GM18507 (cell line): ENCODE results near the gene C1orf105.
"Not testable (repeated sequence)": the region's sequence is repeated elsewhere in the genome, so short reads cannot be mapped to it uniquely, and the experiment has no call there.

Source experiments
- DNase-seq: peaks from one replicate; pipeline ENCODE4 v3.0.0; 2011; ENCODE audit warnings: low read depth; ENCODE audit not compliant: insufficient read length; ENCODE audit errors: extremely low spot score
- FAIRE-seq: peaks from 2 replicates; lab custom pipeline; 2011; peaks lifted over from hg19 to GRCh38; lab: Jason Lieb, UNC

C1orf105 gene

GRCh38 chr1:172477216-172477615 is 56.7 kb downstream of the C1orf105 start:
- FAIRE-seq (no peak), DNase-seq (no peak)

- FAIRE-seq (no peak), DNase-seq (no peak)
Measured at GRCh38 chr1:172477741-172478140, 57.3 kb downstream of the C1orf105 start.

- DNase-seq (no peak), FAIRE-seq (no peak)
Measured at GRCh38 chr1:172478485-172478884, 58.0 kb downstream of the C1orf105 start.

- FAIRE-seq = no peak
- no peak for DNase-seq
Measured at GRCh38 chr1:172480431-172480830, 59.9 kb downstream of the C1orf105 start.

GRCh38 chr1:172482044-172482443 is 61.6 kb downstream of the C1orf105 start:
- DNase-seq = peak; percentile 3
- FAIRE-seq = peak; percentile 73

GRCh38 chr1:172483448-172483847 is 63.0 kb downstream of the C1orf105 start:
- DNase-seq (no peak), FAIRE-seq (no peak)

GRCh38 chr1:172484252-172484651 is 63.8 kb downstream of the C1orf105 start:
- DNase-seq (no peak), FAIRE-seq (no peak)

- FAIRE-seq (no peak), DNase-seq (no peak)
Measured at GRCh38 chr1:172485626-172486025, 65.1 kb downstream of the C1orf105 start.

- FAIRE-seq (no peak), DNase-seq (no peak)
Measured at GRCh38 chr1:172486805-172487454, 66.4 kb downstream of the C1orf105 start.

- DNase-seq = no peak
Measured at GRCh38 chr1:172487550-172487949, 67.1 kb downstream of the C1orf105 start.

GRCh38 chr1:172488393-172488792 is 67.9 kb downstream of the C1orf105 start:
- DNase-seq (no peak), FAIRE-seq (no peak)

More at GRCh38 chr1:172487550-172487949, 67.1 kb downstream of the C1orf105 start:
- no peak for FAIRE-seq

GRCh38 chr1:172489847-172490246 is 69.4 kb downstream of the C1orf105 start:
- FAIRE-seq (no peak), DNase-seq (no peak)

- no peak for FAIRE-seq
- no peak for DNase-seq
Measured at GRCh38 chr1:172492421-172492820, 71.9 kb downstream of the C1orf105 start.

GRCh38 chr1:172494166-172494565 is 73.7 kb downstream of the C1orf105 start:
- DNase-seq (no peak), FAIRE-seq (no peak)

GRCh38 chr1:172496127-172496526 is 75.6 kb downstream of the C1orf105 start:
- DNase-seq, FAIRE-seq: not testable (repeated sequence)

GRCh38 chr1:172496678-172497077 is 76.2 kb downstream of the C1orf105 start:
- no peak for FAIRE-seq
- no peak for DNase-seq

- FAIRE-seq = no peak
- no peak for DNase-seq
Measured at GRCh38 chr1:172497230-172497629, 76.7 kb downstream of the C1orf105 start.

GRCh38 chr1:172498857-172499256 is 78.4 kb downstream of the C1orf105 start:
- no peak for FAIRE-seq
- DNase-seq = no peak

GRCh38 chr1:172499636-172500141 is 79.2 kb downstream of the C1orf105 start:
- DNase-seq (no peak), FAIRE-seq (no peak)

- FAIRE-seq (no peak), DNase-seq (no peak)
Measured at GRCh38 chr1:172500207-172500606, 79.7 kb downstream of the C1orf105 start.

- FAIRE-seq (no peak), DNase-seq (no peak)
Measured at GRCh38 chr1:172507741-172508140, 87.3 kb downstream of the C1orf105 start.
